ENCODE results near the gene ADPRHL1. TPM values are rescaled to one million over a fixed set of nuclear protein-coding genes. Genes with fewer than 3 reads are reported as not detected.
"Not testable (repeated sequence)": the region's sequence is repeated elsewhere in the genome, so short reads cannot be mapped to it uniquely, and the experiment has no call there.

ADPRHL1 gene
- total RNA-seq, 1 experiment from 2014 or later = 2.7 TPM

DNA sequence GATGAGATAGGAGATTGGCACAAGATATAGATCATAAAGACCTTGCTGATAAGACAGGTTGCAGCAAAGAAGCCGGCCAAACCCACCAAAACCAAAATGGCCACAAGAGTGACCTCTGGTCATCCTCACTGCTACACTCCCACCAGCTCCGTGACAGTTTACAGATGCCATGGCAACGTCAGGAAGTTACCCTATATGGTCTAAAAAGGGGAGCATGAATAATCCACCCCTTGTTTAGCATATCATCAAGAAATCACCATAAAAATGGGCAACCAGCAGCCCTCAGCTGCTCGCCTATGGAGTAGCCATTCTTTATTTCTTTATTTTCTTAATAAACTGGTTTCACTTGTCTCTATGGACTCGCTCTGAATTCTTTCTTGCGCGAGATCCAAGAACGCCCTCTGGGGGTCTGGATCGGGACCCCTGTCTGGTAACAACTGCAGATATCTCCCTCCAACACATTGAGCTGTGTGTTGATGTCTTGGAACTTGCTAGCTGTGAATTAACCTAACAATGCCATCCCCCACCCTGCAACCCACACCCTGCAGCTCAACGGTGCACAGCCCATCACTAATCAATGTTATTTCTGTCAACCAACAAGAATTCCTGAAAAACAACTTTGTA lies 62.3 kb downstream of the ADPRHL1 start:
- Mint-ChIP-seq H3K27ac (peak overlapping the region; percentile 62 to 92 (median 74)), H3K4me1 (peaks cover 21 to 22% of the 10 kb centered on the region in 2 experiments), H3K27me3 (ENCODE audit: low read depth) (peaks cover 13% of the 10 kb centered on the region), H3K36me3 (ENCODE audit: insufficient read depth in 1 of 3, low read depth in 3 of 3) (peaks cover 25 to 40% (median 30%) of the 10 kb centered on the region in 3 experiments), H3K9me3 (peaks cover 43 to 45% of the 10 kb centered on the region in 2 experiments), H3K4me3 (peak overlapping the region in 1 of 2 experiments; percentile 43; a peak in 3 of 5 replicates)
- Histone ChIP-seq H2BK120ac (ENCODE audit: low read depth, low read length, poor library complexity, severe bottlenecking) (no peak overlapping the region), H3K79me1 (ENCODE audit: insufficient read depth, low read depth, low read length, poor library complexity, severe bottlenecking) (no peaks in the 10 kb centered on the region), H3K9me3 (ENCODE audit: control insufficient read depth, low read depth, low read length) (peaks cover 17% of the 10 kb centered on the region), H3T11ph (ENCODE audit: low read length) (peak overlapping the region; percentile 54), H4K91ac (ENCODE audit: insufficient read length, low read depth, low read length) (no peak overlapping the region), H2BK20ac (ENCODE audit: low read depth, low read length, poor library complexity, severe bottlenecking) (no peak overlapping the region), H2BK15ac (ENCODE audit: low read depth, low read length) (no peak overlapping the region), H2AFZ (ENCODE audit: low read length) (no peak overlapping the region), H3K79me2 (ENCODE audit: insufficient read depth, low read length) (no peaks in the 10 kb centered on the region), H3K27me3 (ENCODE audit: insufficient read depth, low read length) (no peaks in the 10 kb centered on the region), H3K4me2 (ENCODE audit: insufficient read depth, insufficient read length, low read length) (peak overlapping the region; percentile 29), H3K18ac (ENCODE audit: insufficient read length, low read depth, low read length) (no peak overlapping the region), H3K56ac (ENCODE audit: insufficient read length, low read depth, low read length) (no peak overlapping the region), H3K4me1 (ENCODE audit: insufficient read depth, low read length) (peaks cover 9% of the 10 kb centered on the region), H2BK5ac (ENCODE audit: insufficient read length, low read length) (no peak overlapping the region), H3K23me2 (ENCODE audit: insufficient read length, low read depth, low read length, poor library complexity, severe bottlenecking) (peaks cover 4% of the 10 kb centered on the region), H3K27ac (ENCODE audit: insufficient read length, low read depth, low read length) (no peak overlapping the region), H3K14ac (ENCODE audit: insufficient read depth, low read length) (no peak overlapping the region), H4K8ac (replicated peaks; ENCODE audit: insufficient read length, low read depth, low read length) (no peak overlapping the region), H3K23ac (ENCODE audit: insufficient read length, low read depth, low read length) (no peak overlapping the region), H4K20me1 (ENCODE audit: control insufficient read depth, insufficient read depth, insufficient read length) (no peaks in the 10 kb centered on the region), H2AK5ac (ENCODE audit: insufficient read length, low read length) (no peak overlapping the region), H3K4ac (ENCODE audit: low read depth, low read length) (no peak overlapping the region), H4K5ac (ENCODE audit: insufficient read length, low read depth, low read length) (no peak overlapping the region), H3K9ac (ENCODE audit: extremely low read depth, insufficient read length, low read length) (no peak overlapping the region), H2BK12ac (ENCODE audit: insufficient read length, low read depth, low read length) (no peak overlapping the region)
- WGBS (ENCODE audit: extremely low coverage, insufficient read length, low lambda C conversion rate) = no CpG with 5 or more reads among the region's 10 CpGs
- DNase-seq = peak; percentile 58
- TF ChIP-seq, protein P1, sequence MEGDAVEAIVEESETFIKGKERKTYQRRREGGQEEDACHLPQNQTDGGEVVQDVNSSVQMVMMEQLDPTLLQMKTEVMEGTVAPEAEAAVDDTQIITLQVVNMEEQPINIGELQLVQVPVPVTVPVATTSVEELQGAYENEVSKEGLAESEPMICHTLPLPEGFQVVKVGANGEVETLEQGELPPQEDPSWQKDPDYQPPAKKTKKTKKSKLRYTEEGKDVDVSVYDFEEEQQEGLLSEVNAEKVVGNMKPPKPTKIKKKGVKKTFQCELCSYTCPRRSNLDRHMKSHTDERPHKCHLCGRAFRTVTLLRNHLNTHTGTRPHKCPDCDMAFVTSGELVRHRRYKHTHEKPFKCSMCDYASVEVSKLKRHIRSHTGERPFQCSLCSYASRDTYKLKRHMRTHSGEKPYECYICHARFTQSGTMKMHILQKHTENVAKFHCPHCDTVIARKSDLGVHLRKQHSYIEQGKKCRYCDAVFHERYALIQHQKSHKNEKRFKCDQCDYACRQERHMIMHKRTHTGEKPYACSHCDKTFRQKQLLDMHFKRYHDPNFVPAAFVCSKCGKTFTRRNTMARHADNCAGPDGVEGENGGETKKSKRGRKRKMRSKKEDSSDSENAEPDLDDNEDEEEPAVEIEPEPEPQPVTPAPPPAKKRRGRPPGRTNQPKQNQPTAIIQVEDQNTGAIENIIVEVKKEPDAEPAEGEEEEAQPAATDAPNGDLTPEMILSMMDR (conservative IDR thresholded peaks at IDR 0.05) = peak; percentile 64; the same call in 2 of the 3 replicates

- not testable (repeated sequence) for H3K79me1 ChIP-seq (ENCODE audit: insufficient read depth, low read depth, low read length, poor library complexity, severe bottlenecking); H2AFZ ChIP-seq (ENCODE audit: low read length); H2BK120ac ChIP-seq (ENCODE audit: low read depth, low read length, poor library complexity, severe bottlenecking); H3K4me1 ChIP-seq (ENCODE audit: insufficient read depth, low read length); H3K4ac ChIP-seq (ENCODE audit: low read depth, low read length); H3T11ph ChIP-seq (ENCODE audit: low read length); H3K4me2 ChIP-seq (ENCODE audit: insufficient read depth, insufficient read length, low read length); H3K23me2 ChIP-seq (ENCODE audit: insufficient read length, low read depth, low read length, poor library complexity, severe bottlenecking); H2BK5ac ChIP-seq (ENCODE audit: insufficient read length, low read length); H3K27ac Mint-ChIP-seq; H3K27ac ChIP-seq (ENCODE audit: insufficient read length, low read depth, low read length); H2BK12ac ChIP-seq (ENCODE audit: insufficient read length, low read depth, low read length); H4K20me1 ChIP-seq (ENCODE audit: control insufficient read depth, insufficient read depth, insufficient read length); H3K14ac ChIP-seq (ENCODE audit: insufficient read depth, low read length); H2BK15ac ChIP-seq (ENCODE audit: low read depth, low read length); H3K79me2 ChIP-seq (ENCODE audit: insufficient read depth, low read length); H2BK20ac ChIP-seq (ENCODE audit: low read depth, low read length, poor library complexity, severe bottlenecking); H3K18ac ChIP-seq (ENCODE audit: insufficient read length, low read depth, low read length); DNase-seq; H4K5ac ChIP-seq (ENCODE audit: insufficient read length, low read depth, low read length); H3K23ac ChIP-seq (ENCODE audit: insufficient read length, low read depth, low read length); H3K9ac ChIP-seq (ENCODE audit: extremely low read depth, insufficient read length, low read length); H4K91ac ChIP-seq (ENCODE audit: insufficient read length, low read depth, low read length); H2AK5ac ChIP-seq (ENCODE audit: insufficient read length, low read length); H3K56ac ChIP-seq (ENCODE audit: insufficient read length, low read depth, low read length); H3K27me3 ChIP-seq (ENCODE audit: insufficient read depth, low read length); H4K8ac ChIP-seq (replicated peaks; ENCODE audit: insufficient read length, low read depth, low read length); H3K4me3 Mint-ChIP-seq
- Mint-ChIP-seq H3K4me1 (peaks cover 21 to 22% of the 10 kb centered on the region in 2 experiments), H3K36me3 (ENCODE audit: insufficient read depth in 1 of 3, low read depth in 3 of 3) (peaks cover 36 to 54% (median 42%) of the 10 kb centered on the region in 3 experiments), H3K9me3 (peaks cover 55 to 59% of the 10 kb centered on the region in 2 experiments), H3K27me3 (ENCODE audit: low read depth) (peaks cover 21% of the 10 kb centered on the region)
- H3K9me3 ChIP-seq (ENCODE audit: control insufficient read depth, low read depth, low read length) = peaks cover 17% of the 10 kb centered on the region
- WGBS (ENCODE audit: extremely low coverage, insufficient read length, low lambda C conversion rate) = no CpG with 5 or more reads among the region's 8 CpGs
These were observed 63.7 kb downstream of the ADPRHL1 start for GRCh38 chr13:113389586-113389985.
